RPMI7951 (cell line): ENCODE results near the gene SERPINA4. TPM values are rescaled to one million over a fixed set of nuclear protein-coding genes. Genes with fewer than 3 reads are reported as not detected.
A peak's percentile ranks its signal among the peaks of the same experiment; 100 is the strongest.

Experiments
- DNase-seq: peaks from one replicate; pipeline ENCODE4 v3.0.0-alpha.2; 2012; ENCODE audit warnings: low read depth
- total RNA-seq: library from RNA; depleted of rRNA; stranded (reverse); fragments of >200 nt; shearing (Covaris generic); gene quantifications from 2 replicates; pipeline ENCODE4 v1.2.3, GENCODE V29; 2014

The SERPINA4 gene
- total RNA-seq, 1 experiment from 2014 or later: not detected

- DNase-seq: no peak
Measured at GRCh38 chr14:94542811-94543440, 18.3 kb upstream of the SERPINA4 start.

DNA sequence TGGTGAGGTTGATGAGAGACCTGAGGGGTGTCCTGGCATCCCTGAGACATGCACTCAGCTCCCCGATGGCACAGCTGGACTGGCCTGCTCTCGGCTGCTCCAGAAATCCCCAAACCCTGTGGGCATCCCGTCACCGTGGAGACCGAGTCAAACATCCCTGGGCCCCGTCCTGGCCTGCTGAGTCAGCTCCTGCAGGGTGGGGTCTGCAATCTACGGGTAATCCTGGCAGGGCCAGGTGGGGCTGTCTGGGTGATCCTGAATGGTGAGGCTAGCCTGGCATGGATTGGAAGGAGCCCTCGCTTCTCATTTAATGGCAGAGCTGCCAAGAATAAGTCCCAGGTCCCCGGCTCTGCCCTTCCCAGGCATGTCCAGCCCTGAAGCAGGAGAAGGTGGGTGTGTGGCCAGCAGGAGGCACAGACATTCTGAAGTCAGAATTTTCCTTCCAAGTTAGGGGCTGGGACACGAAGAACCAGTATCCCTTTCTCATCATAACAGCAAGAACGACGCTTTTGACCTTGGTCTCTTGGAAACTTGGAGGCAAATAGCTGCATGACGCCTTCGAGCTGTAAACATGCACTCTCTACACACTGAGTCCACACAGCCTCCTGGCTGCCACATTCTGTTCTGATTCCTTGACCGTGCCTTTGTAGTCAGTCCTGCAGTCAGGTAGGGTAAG lies 17.7 kb upstream of the SERPINA4 start:
- DNase-seq: peak; percentile 16

DNA sequence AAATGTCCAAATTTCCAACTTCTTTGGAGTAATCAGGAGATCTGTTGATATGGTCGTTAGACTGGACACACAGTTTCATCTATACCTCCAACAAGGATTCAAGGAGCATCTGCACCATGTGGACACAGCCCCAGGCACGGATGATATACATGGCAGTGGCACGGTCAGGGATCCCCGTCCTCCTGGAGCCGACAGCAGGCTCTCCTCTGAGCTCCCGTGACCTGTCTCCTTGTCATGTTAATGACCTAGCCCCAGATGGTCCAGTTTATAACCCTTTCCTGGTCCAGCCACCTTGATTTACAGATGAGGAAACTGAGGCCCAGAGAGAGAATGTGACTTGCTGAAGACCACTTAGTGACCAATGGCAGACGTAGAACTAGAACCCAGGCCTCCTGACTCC lies 16.5 kb upstream of the SERPINA4 start:
- no peak for DNase-seq

DNA sequence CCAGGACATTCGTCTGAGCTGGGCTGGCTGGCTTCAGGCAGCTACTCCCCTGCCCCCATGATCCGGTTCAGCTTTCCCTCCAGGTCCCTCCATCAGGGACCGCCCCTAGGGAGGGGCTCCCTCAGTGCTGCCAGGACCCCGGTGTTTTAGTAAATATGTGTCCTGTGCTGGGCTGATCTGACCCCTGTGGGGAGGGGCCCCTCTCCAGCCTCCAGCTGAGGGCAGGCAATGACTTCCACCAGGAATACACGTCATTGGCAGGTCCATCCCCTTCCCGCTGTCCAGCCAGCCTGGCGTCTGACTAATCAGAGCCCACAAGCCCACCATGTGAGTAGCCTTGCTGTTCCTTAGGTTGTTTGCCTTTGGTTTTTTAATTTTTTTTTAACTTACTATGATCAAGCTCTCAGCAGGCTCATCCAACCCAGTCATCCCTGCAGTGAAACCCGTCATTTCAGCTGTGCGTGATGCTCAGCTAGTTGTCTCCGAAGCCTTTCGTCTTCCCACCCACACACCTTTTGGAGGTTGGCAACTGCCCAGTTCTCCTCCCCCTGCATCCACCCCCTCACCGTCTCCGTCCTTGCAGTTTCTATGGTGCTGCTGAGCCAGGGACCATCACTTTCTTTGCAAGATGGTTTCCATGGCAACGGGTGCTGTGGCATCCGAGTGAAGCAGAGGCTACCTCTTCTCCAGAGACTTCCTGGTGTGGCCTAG lies 16.0 kb upstream of the SERPINA4 start:
- no peak for DNase-seq

DNA sequence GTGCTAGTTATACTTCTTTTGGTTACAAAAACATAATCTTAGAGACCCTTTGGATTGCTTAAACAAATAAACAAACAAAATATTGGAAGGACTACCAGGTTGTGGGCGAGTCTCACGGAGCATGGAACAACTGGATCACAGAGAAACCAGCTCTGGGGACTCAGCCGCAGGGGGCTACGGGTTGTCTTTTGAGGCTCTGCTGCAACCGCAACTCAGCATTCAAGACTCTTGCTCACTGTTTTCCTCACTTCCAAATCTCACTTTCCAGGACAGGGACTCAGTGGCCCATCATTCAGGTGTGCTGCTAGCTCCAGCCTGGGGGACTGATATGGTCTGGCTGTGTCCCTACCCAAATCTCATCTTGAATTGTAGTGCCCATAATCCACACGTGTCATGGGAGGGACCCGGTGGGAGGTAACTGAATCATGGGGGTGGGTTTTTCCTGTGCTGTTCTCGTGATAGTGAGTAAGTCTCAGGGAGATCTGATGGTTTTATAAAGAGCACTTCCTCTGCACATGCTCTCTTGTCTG lies 14.0 kb upstream of the SERPINA4 start:
- DNase-seq: no peak

DNA sequence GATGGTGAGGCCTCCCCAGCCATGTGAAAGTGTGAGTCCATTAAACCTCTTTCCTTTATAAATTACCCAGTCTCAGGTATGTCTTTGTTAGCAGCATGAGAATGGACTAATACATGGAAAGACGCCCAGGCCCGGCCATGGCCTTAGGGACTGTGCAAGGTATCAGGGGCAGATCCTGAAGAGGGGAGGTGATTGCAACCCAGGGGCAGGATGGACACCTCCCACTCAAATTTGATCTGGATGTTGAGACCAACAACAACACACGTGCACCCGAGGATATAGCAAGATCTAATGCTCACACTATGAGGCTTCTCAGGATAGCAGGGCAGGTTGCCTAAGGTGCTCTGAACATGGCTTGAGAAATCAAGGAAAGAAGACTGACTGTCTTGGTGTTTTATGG lies 13.5 kb upstream of the SERPINA4 start:
- no peak for DNase-seq

DNA sequence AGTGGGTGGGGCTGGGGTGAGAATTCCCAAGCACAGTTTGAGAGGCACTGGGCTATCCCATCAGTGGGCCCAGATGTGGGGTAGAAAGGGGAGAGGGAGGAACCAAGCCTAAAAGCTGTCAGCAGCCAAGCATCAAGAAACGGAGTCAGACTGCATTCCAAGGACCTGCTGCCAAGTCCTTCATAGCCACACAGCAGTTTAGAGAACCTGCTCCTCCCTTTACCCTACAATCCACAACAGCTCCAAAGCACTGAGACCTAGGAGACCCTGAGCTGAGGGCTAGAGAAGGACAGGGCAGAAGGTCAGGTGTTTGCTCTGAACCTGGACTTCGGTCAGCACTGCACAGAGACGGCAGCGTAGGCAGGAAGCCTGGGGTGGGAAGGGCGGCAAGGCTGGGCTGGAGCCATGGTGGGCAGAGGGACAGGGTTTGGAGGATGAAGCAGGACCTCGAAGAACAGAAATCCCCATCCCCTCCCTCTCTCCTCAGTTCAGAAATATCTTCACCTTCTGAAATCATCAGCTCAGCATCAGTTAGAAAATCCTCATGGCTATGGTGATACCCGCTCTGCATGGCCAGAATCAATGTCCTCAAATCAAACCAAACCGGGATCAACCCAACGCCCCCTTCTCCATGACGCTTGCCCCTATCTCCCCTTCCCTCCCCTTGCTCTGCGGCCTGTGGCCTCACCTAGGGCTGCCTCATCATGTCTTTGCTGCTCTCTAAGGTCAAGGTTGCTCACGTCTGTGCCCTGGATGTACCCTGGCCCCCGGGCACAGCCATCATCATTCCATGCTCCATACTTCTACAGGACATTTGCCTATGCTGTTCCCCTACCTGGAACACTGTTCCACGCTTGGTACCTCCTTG lies 12.9 kb upstream of the SERPINA4 start:
- no peak for DNase-seq

- peak; percentile 35 for DNase-seq
Measured at GRCh38 chr14:94548999-94549985, 11.9 kb upstream of the SERPINA4 start.

DNA sequence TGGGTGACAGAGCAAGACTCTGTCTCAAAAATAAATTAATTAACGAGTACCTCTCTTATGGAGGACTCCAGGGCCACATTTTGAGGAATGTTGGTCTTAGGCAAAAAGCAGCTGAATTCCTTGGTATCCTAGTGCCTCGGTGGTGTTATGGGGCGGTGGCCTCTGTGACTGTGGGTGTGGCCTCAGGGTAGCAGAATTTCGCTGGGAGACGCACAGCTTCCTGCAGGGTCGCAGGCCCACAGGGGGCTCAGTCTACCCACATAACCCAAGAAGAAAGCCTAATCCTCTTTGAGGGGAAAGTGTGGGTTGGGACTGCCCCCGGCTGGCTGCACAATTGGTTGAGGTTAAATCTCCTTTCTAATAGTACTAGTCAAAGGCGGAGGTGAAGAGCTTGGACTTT lies 11.2 kb upstream of the SERPINA4 start:
- no peak for DNase-seq

DNA sequence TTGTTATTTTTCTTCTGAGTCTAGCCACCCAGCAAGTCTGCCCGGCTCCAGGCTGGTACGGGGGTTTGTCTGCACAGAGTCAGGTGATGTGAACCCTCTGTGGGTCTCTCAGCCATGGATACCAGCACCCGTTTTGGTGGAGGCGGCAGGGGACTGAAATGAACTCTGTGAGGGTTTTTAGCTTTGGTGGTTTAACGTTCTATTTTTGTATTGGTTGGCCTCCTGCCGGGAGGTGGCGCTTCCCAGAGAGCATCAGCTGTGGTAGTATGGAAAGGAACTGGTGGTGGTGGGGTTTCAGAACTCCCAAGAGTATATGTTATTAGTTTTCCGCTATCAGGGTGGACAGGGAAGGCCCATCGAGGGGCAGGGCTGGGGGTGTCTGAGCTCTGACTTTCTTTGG lies 5.3 kb upstream of the SERPINA4 start:
- DNase-seq: no peak

- DNase-seq: no peak
Measured at GRCh38 chr14:94557327-94557726, 3.9 kb upstream of the SERPINA4 start.

GRCh38 chr14:94558842-94559241 lies 2.4 kb upstream of the SERPINA4 start:
- no peak for DNase-seq

- no peak for DNase-seq
Measured at GRCh38 chr14:94559638-94560290, 1.5 kb upstream of the SERPINA4 start.

DNA sequence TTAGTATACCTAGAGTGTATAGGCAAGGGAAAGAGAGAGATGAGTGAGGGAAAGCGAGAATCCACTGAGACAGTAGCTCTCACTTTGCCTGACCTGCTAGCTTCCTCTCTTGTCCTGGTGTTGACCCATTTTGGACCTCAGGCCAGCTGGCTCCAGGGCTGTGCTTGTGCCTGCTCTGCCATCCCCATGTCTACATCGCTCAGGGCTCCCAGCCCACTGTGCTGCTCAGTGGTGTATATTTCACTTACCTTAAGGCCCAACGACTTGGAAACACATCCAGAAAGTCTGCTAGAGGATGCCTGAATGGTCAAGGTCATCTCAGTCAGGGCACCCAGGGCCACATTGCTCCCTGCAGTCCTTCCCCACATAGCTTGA lies 964 bp upstream of the SERPINA4 start:
- no peak for DNase-seq

- no peak for DNase-seq
Measured at GRCh38 chr14:94561656-94562010, 391 bp downstream of the SERPINA4 start.

DNA sequence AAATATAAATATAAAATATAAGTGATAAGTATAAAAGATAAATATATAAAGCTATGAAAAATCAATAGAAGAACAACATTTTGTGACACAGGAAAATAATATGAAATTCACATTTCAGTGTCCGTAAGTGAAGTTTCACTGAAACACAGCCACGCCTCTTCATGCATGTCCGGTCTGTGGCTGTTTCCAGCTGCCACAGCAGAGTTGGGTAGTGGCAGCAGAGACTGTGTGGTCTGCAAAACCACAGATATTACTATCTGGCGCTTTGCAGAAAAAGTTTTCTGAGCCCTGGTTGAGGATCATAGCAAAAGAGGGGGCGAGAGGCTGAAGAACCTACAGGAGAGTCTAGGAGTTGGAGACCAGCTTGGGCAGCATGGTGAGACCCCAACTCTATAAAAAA lies 780 bp downstream of the SERPINA4 start:
- DNase-seq: no peak

GRCh38 chr14:94562941-94563883 lies 2.0 kb downstream of the SERPINA4 start:
- DNase-seq: no peak

- no peak for DNase-seq
Measured at GRCh38 chr14:94564381-94564780, 3.1 kb downstream of the SERPINA4 start.

- no peak for DNase-seq
Measured at GRCh38 chr14:94568186-94568585, 6.9 kb downstream of the SERPINA4 start.
